DOHH2 (cell line): ENCODE data around the gene NAV2.

Source experiments
- H3F3A ChIP-seq: fragments of 200-600 bp; sonication (generic), shearing (Covaris generic); 2 replicates; pipeline ENCODE4 v1.6.0; 2016; ENCODE audit warnings: antibody characterized with exemption, mild to moderate bottlenecking; ENCODE audit not compliant: control insufficient read depth, insufficient read depth
- H3K27ac ChIP-seq: fragments of 200-600 bp; sonication (generic); 2 replicates; pipeline ENCODE4 v1.5.1; 2014; ENCODE audit warnings: low read depth, mild to moderate bottlenecking, low read length, moderate library complexity
- H3K27me3 ChIP-seq: fragments of 200-600 bp; sonication (generic); 2 replicates; pipeline ENCODE4 v1.6.1; 2014; ENCODE audit warnings: mild to moderate bottlenecking, low read length, mixed read lengths; ENCODE audit not compliant: control insufficient read depth
- H3K36me3 ChIP-seq: fragments of 200-600 bp; sonication (generic); 2 replicates; pipeline ENCODE4 v1.6.1; 2014; ENCODE audit warnings: mild to moderate bottlenecking, low read length, moderate library complexity, mixed read lengths; ENCODE audit not compliant: control insufficient read depth
- H3K4me1 ChIP-seq: fragments of 200-600 bp; sonication (generic); 2 replicates; pipeline ENCODE4 v1.6.1; 2014; ENCODE audit warnings: mild to moderate bottlenecking, low read length, mixed read lengths; ENCODE audit not compliant: control insufficient read depth
- H3K4me2 ChIP-seq: fragments of 200-600 bp; sonication (generic); 2 replicates; pipeline ENCODE4 v1.6.0; 2014; ENCODE audit warnings: mild to moderate bottlenecking, low read length, moderate library complexity
- H3K4me3 ChIP-seq: fragments of 200-600 bp; sonication (generic); 2 replicates; pipeline ENCODE4 v1.5.1; 2014; ENCODE audit warnings: mild to moderate bottlenecking, low read length, mixed read lengths
- H3K79me2 ChIP-seq: fragments of 200-600 bp; sonication (generic); 2 replicates; pipeline ENCODE4 v1.6.1; 2014; ENCODE audit warnings: mild to moderate bottlenecking, low read length, mixed read lengths; ENCODE audit not compliant: control insufficient read depth
- H3K9me2 ChIP-seq: fragments of 200-600 bp; sonication (generic); replicated peaks from 2 replicates; pipeline ENCODE4 v1.6.1; 2014; ENCODE audit warnings: mild to moderate bottlenecking, low read length, mixed read lengths; ENCODE audit not compliant: control insufficient read depth
- H3K9me3 ChIP-seq: fragments of 200-600 bp; sonication (generic); 2 replicates; pipeline ENCODE4 v1.6.1; 2014; ENCODE audit warnings: antibody characterized with exemption, low read length, mixed read lengths; ENCODE audit not compliant: control insufficient read depth, insufficient read depth
- H4K20me1 ChIP-seq: fragments of 200-600 bp; sonication (generic); 2 replicates; pipeline ENCODE4 v1.6.0; 2014; ENCODE audit warnings: low read depth, mild to moderate bottlenecking, antibody characterized with exemption, low read length, moderate library complexity; ENCODE audit not compliant: control insufficient read depth, insufficient read depth
- EZH2phosphoT487 ChIP-seq: fragments of 200-600 bp; sonication (generic); IDR thresholded peaks from 2 replicates; pipeline ENCODE4 v1.6.1; 2017; ENCODE audit warnings: borderline replicate concordance, mild to moderate bottlenecking, antibody characterized with exemption, low read length, moderate library complexity, mixed read lengths
- TF ChIP-seq, protein P1 (sequence below): fragments of 200-600 bp; sonication (generic); IDR thresholded peaks from one replicate; pipeline ENCODE4 v1.5.1; 2014; ENCODE audit warnings: antibody characterized with exemption, mild to moderate bottlenecking, low read depth, low read length; ENCODE audit not compliant: poor library complexity, severe bottlenecking

Gene NAV2

DNA sequence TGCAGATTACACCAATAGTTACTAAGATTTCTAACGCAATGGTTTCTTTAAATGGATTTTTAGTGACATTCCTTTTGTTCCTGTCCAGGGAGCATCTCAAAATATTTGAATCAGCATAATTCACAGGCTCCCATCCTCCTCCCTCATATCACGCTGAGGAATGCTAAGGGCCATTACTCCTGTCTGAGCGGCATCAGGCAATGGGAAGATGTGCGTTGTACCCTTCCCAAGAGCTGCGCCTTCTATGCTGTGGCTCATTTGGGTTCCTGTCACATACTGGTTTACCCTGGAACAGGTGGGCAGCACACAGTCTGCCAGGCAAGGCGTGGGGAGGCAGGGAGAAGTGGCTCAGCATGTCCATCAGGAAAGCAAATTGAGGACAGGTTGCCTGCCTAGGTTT is 325.8 kb downstream of the NAV2 start:
- no peaks in the 10 kb centered on the region for H3K4me1 ChIP-seq
- H3K9me3 ChIP-seq: no peaks in the 10 kb centered on the region
- H3F3A ChIP-seq: no peaks in the 10 kb centered on the region
- H3K79me2 ChIP-seq: no peaks in the 10 kb centered on the region
- H3K27ac ChIP-seq: no peak overlapping the region
- no peaks in the 10 kb centered on the region for H3K27me3 ChIP-seq
- H3K36me3 ChIP-seq: no peaks in the 10 kb centered on the region
- TF ChIP-seq EZH2phosphoT487: no peak
- TF ChIP-seq, protein P1, sequence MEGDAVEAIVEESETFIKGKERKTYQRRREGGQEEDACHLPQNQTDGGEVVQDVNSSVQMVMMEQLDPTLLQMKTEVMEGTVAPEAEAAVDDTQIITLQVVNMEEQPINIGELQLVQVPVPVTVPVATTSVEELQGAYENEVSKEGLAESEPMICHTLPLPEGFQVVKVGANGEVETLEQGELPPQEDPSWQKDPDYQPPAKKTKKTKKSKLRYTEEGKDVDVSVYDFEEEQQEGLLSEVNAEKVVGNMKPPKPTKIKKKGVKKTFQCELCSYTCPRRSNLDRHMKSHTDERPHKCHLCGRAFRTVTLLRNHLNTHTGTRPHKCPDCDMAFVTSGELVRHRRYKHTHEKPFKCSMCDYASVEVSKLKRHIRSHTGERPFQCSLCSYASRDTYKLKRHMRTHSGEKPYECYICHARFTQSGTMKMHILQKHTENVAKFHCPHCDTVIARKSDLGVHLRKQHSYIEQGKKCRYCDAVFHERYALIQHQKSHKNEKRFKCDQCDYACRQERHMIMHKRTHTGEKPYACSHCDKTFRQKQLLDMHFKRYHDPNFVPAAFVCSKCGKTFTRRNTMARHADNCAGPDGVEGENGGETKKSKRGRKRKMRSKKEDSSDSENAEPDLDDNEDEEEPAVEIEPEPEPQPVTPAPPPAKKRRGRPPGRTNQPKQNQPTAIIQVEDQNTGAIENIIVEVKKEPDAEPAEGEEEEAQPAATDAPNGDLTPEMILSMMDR: no peak
- H3K4me3 ChIP-seq: no peak overlapping the region
- no peaks in the 10 kb centered on the region for H4K20me1 ChIP-seq
- H3K9me2 ChIP-seq: no peaks in the 10 kb centered on the region
- no peak overlapping the region for H3K4me2 ChIP-seq

DNA sequence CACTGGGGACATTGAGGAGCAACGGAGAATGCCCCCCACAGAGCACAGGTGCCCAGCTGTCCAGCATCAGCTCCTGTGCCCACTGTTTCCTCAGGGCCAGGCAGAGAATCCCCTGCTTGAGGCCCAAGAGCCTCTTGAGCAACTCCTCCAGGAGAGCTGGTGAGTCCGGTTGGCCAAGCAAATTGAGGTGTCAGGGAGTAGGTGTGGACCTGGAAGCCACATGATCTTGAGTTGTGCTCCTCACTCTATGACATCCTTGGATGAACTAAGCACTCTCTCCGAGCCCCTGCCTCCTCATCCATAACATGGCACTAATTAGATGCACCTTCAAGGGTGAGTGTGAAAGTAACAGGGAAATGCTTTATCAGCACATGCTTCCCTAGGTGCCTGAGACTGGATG is 326.3 kb downstream of the NAV2 start:
- H4K20me1 ChIP-seq: no peaks in the 10 kb centered on the region
- no peak overlapping the region for H3K27ac ChIP-seq
- no peak overlapping the region for H3K4me2 ChIP-seq
- TF ChIP-seq EZH2phosphoT487: no peak
- TF ChIP-seq, protein P1: no peak
- no peak overlapping the region for H3K4me3 ChIP-seq
- no peaks in the 10 kb centered on the region for H3F3A ChIP-seq
- no peaks in the 10 kb centered on the region for H3K79me2 ChIP-seq
- no peaks in the 10 kb centered on the region for H3K9me2 ChIP-seq
- no peaks in the 10 kb centered on the region for H3K4me1 ChIP-seq
- H3K36me3 ChIP-seq: no peaks in the 10 kb centered on the region
- no peaks in the 10 kb centered on the region for H3K27me3 ChIP-seq
- no peaks in the 10 kb centered on the region for H3K9me3 ChIP-seq

DNA sequence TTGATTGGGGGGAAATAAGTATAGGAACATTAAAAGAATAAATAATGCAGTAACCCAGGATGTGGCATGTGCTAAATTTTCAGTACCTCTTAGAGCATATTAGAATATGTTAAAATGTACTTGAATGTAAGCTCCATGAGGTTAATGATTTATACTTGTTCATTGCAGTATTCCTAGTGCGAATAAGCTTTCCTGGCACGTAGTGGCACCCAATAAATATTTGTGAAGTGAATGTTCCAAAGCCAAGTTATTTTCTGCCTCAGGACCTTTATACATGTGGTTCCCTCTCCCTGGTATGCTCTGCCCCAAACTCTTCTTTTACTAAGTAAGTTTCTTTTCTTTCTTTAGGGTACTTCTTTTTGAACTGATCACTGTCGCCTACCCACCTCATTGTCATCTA is 328.9 kb downstream of the NAV2 start:
- Histone ChIP-seq H3K27me3 (no peaks in the 10 kb centered on the region), H3K4me3 (no peak overlapping the region), H3K9me3 (no peaks in the 10 kb centered on the region), H3K4me1 (peaks cover 3% of the 10 kb centered on the region; the same call in 1 of the 2 replicates), H3K36me3 (no peaks in the 10 kb centered on the region), H3K79me2 (no peaks in the 10 kb centered on the region), H3K9me2 (no peaks in the 10 kb centered on the region), H3K27ac (no peak overlapping the region), H3F3A (no peaks in the 10 kb centered on the region), H3K4me2 (no peak overlapping the region), H4K20me1 (no peaks in the 10 kb centered on the region)
- no peak for TF ChIP-seq EZH2phosphoT487
- TF ChIP-seq, protein P1: no peak
